Kidney (tissue), 14 donors: Measurements from ENCODE around the gene ACTR2. TPM values are rescaled to one million over a fixed set of nuclear protein-coding genes. Genes with fewer than 3 reads are reported as not detected.
"Not testable (repeated sequence)": the region's sequence is repeated elsewhere in the genome, so short reads cannot be mapped to it uniquely, and the experiment has no call there.

ENCODE experiments used
- DNase-seq, 5 donors: peaks; one replicate each; pipeline ENCODE4 v3.0.0-alpha.2; 2013 to 2020
- FAIRE-seq: peaks from 2 replicates; lab custom pipeline; 2012; peaks lifted over from hg19 to GRCh38; lab: Jason Lieb, UNC
- H3K27ac ChIP-seq, 2 donors: one replicate each; pipeline ENCODE4 v1.7.0; 2013; ENCODE audit warnings: low read depth in 2 of 2, low read length in 2 of 2, inconsistent platforms in 1 of 2
- H3K27me3 ChIP-seq: one replicate; pipeline ENCODE4 v1.7.1; 2013; ENCODE audit warnings: low read length, inconsistent platforms; ENCODE audit not compliant: control insufficient read depth, insufficient read depth
- H3K36me3 ChIP-seq, 3 donors: one replicate each; pipeline versions ENCODE4 v1.7.0 to v1.7.1; 2013; ENCODE audit warnings: low read length in 3 of 3, control low read depth in 1 of 3, inconsistent platforms in 1 of 3; ENCODE audit not compliant: insufficient read depth in 3 of 3, control insufficient read depth in 2 of 3
- H3K4me1 ChIP-seq, 3 donors: one replicate each; pipeline versions ENCODE4 v1.7.0 to v1.7.1; 2013; ENCODE audit warnings: low read length in 3 of 3, inconsistent platforms in 1 of 3, low read depth in 1 of 3; ENCODE audit not compliant: control insufficient read depth in 2 of 3, insufficient read depth in 2 of 3
- H3K4me3 ChIP-seq, 3 donors: one replicate each; pipeline versions ENCODE4 v1.7.0 to v1.8.1; 2013; ENCODE audit warnings: low read length in 3 of 3, control low read depth in 1 of 3, inconsistent platforms in 1 of 3
- H3K9ac ChIP-seq, 3 donors: one replicate each; pipeline versions ENCODE4 v1.7.0 to v1.7.1; 2013; ENCODE audit warnings: low read length in 3 of 3, control low read depth in 1 of 3, inconsistent platforms in 1 of 3
- H3K9me3 ChIP-seq, 3 donors: one replicate each; pipeline versions ENCODE4 v1.7.0 to v1.7.1; 2013; ENCODE audit warnings: low read length in 3 of 3, control low read depth in 1 of 3, inconsistent platforms in 1 of 3; ENCODE audit not compliant: control insufficient read depth in 2 of 3, insufficient read depth in 1 of 3
- intact Hi-C: fragments of 100-400 bp; cut with DNase I; formaldehyde crosslinking; loops from one replicate; pipeline ENCODE4 v1.11.1; 2022
- polyA plus RNA-seq: library from polyadenylated mRNA; stranded (reverse); fragments of 350-450 nt; fragmentation: Illumina TruSeq; extraction: RNeasy Lipid Tissue Mini Kit (QIAGEN cat#74804); gene quantifications from one replicate; pipeline ENCODE4 v1.2.3, GENCODE V29; 2014; ENCODE audit warnings: low read depth, low replicate concordance; ENCODE audit not compliant: insufficient read depth
- total RNA-seq: library from RNA; stranded (reverse); fragmentation: NEBNext Ultra II Directional; extraction: Animal tissue kit (Norgen Biotek cat#: 25700); gene quantifications from one replicate; pipeline ENCODE4 v1.2.1, GENCODE V29; 2021
- TF ChIP-seq, protein P1 (sequence below): IDR thresholded peaks from 3 replicates; pipeline ENCODE4 v1.5.1; 2012; ENCODE audit warnings: mild to moderate bottlenecking, moderate library complexity, borderline replicate concordance; ENCODE audit not compliant: insufficient read depth; ENCODE audit errors: extremely low read depth
- donor health status: control.
- donor health status: control.
- donor health status: control.
- donor health status: control.
- donor health status: control.
- donor health status: DM: yes; HTN: yes; CAD: no.
- donor health status: Normal renal cell carcinoma (clear cell type).

Gene ACTR2
- total and polyA plus RNA-seq, 2 donors from 2014 or later: 38.5 to 230 TPM

DNA sequence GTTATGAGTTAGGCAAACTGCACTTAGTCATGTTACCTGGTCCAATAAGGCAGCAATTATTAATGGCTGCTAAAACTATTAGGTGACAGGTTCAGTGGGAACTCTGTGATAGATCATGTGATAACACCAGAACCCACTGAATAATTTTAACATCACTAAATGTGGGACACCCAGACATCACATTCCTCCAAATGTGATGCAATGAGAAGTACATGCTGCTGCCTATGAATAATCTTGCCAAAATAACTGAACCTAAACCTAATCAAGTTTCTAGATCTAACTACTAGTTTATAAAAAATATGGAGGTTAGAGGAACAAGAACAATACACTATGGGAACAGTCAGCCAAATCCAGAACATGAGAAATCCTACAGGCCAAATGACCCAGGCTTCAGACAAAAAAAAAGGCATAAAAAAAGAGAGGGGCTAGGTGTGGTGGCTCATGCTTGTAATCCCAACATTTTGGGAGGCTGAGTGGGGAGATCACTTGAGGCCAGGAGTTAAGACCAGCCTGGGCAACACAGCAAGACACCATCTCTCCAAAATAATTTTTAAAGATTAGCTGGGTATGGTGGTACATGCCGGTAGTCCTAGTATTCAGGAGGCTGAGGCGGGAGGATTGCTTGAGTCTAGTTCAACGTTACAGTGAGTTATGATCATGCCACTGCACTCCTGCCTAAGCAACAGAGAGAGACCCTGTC is 7.0 kb upstream of the ACTR2 start:
- H3K4me1 ChIP-seq: no peaks in the 10 kb centered on the region
- no peaks in the 10 kb centered on the region for H3K36me3 ChIP-seq
- intact Hi-C loops: no loop called here
- H3K4me3 ChIP-seq: no peak overlapping the region
- DNase-seq (no peak), FAIRE-seq (no peak)
- no peak overlapping the region for H3K9ac ChIP-seq
- no peak overlapping the region for H3K27ac ChIP-seq
- H3K27me3 ChIP-seq: no peaks in the 10 kb centered on the region
- no peaks in the 10 kb centered on the region for H3K9me3 ChIP-seq
- TF ChIP-seq, protein P1, sequence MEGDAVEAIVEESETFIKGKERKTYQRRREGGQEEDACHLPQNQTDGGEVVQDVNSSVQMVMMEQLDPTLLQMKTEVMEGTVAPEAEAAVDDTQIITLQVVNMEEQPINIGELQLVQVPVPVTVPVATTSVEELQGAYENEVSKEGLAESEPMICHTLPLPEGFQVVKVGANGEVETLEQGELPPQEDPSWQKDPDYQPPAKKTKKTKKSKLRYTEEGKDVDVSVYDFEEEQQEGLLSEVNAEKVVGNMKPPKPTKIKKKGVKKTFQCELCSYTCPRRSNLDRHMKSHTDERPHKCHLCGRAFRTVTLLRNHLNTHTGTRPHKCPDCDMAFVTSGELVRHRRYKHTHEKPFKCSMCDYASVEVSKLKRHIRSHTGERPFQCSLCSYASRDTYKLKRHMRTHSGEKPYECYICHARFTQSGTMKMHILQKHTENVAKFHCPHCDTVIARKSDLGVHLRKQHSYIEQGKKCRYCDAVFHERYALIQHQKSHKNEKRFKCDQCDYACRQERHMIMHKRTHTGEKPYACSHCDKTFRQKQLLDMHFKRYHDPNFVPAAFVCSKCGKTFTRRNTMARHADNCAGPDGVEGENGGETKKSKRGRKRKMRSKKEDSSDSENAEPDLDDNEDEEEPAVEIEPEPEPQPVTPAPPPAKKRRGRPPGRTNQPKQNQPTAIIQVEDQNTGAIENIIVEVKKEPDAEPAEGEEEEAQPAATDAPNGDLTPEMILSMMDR: no peak

DNA sequence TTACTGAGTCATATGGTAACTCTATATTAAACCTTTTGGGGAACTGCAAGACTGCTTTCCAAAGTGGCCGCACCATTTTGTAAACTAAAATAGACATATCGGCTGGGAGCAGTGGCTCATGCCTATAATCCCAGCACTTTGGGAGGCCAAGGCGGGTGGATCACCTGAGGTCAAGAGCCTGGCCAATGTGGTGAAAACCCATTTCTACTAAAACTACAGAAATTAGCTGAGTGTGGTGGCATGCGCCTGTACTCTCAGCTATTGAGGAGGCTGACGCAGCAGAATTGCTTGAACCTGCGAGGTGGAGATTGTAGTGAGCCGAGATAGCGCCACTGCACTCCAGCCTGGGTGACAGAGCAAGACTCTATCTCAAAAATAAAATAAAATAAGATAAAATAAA is 6.4 kb upstream of the ACTR2 start:
- H3K9me3 ChIP-seq, FAIRE-seq, H3K27ac ChIP-seq, H3K27me3 ChIP-seq, H3K9ac ChIP-seq, H3K4me3 ChIP-seq, intact Hi-C loops, H3K4me1 ChIP-seq, H3K36me3 ChIP-seq, DNase-seq: not testable (repeated sequence)

DNA sequence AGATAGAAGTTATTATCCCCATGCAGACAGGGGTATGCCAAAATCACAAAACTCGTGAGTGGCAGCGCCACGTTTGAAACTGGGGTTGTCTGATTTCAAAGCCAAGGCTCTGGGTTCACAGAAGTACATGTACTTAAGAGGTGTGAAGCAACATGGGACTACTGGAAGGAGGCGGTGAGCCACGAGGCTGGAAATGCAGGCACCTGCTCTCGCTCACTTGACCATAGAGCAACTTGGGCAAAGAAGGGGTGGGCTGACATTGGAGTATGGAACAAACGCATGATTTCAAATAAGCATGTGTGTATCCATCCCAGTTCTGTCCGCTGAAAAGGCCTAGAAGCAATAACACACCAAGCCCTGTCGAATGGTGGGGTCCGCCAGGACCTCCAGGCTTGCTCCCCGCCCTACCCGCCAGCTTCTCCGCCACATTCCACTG is 593 bp upstream of the ACTR2 start:
- no peak for FAIRE-seq
- peak overlapping the region; percentile 98 to 100 (median 99) for H3K4me3 ChIP-seq
- intact Hi-C loops: no loop called here
- TF ChIP-seq, protein P1: no peak
- peak in 2 of 5 donors; percentile 59 to 68 for DNase-seq
- H3K27me3 ChIP-seq: no peaks in the 10 kb centered on the region
- H3K36me3 ChIP-seq: no peaks in the 10 kb centered on the region
- peak overlapping the region; percentile 96 to 98 (median 96) for H3K9ac ChIP-seq
- peak overlapping the region; percentile 66 to 96 for H3K27ac ChIP-seq
- no peaks in the 10 kb centered on the region for H3K9me3 ChIP-seq
- peaks cover 0 to 14% (median 4%) of the 10 kb centered on the region in 3 donors for H3K4me1 ChIP-seq

DNA sequence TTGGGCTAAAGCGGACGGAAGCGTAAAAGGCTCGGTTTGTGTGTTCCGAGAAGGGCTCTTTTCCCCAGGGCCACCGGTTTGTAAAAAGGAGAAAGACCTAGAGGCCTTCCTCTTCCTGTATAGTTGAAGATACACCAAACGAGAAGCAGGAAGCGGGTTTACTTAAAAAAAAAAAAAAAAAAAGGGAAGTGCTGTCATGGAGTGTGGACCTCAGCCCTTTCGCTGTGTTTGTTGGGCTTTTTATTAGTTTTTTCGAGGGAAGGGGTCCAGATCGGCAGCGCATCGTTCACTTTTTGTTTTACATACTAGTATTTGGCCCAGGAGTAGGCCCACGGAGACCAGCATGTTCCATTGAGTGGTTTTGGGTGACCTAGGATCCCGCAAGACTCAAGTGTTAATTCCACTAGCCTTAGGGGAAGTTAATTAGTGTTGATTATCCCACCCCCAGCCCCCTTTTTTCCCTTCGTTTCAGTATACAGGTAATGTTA is 676 bp downstream of the ACTR2 start:
- FAIRE-seq (no peak), DNase-seq (peak in 3 of 5 donors; percentile 48 to 71 (median 64))
- Histone ChIP-seq H3K9ac (peak overlapping the region; percentile 31 to 98 (median 88)), H3K9me3 (no peaks in the 10 kb centered on the region), H3K4me3 (peak overlapping the region; percentile 71 to 100 (median 99)), H3K27me3 (no peaks in the 10 kb centered on the region), H3K4me1 (peaks cover 0 to 14% (median 4%) of the 10 kb centered on the region in 3 donors), H3K27ac (peak overlapping the region; percentile 94 to 96), H3K36me3 (no peaks in the 10 kb centered on the region)
- TF ChIP-seq, protein P1: no peak
- intact Hi-C loops: no loop called here
